ENCODE results near the gene GRID1. TPM values are rescaled to one million over a fixed set of nuclear protein-coding genes. Genes with fewer than 3 reads are reported as not detected.

GRID1 gene
- total and polyA plus RNA-seq, 9 of the 15 experiments (the other 6 are each of a cell fraction or from before 2014, with no cell fraction given): 0.01 to 7.2 (median 1.2) TPM

DNA sequence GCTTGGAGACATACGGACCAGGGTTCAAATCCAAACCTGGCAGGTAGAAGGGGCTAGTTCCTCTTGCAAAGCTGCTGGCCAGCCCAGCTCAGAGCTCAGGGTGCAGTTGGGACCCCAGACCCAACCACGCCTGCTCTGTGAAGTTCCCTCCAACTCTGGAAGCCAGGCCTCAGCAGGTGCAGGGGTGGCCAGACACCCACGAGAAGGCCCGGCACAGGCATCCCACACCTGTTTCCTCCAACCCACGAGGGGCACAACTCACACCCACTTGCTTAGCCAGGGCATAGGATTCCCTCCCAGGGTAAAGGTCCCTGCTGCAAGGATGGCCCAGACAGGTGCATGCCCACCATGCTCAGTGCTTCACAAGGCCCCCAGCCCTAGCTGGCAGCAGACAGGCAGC, 262.4 kb downstream of the GRID1 start:
- Histone ChIP-seq H3K27ac (ENCODE audit: extremely low read depth, low read depth, low read length) (no peak overlapping the region), H3K4me3 (no peak overlapping the region), H3K9ac (ENCODE audit: insufficient read depth in 1 of 2, low read depth in 2 of 2, low read length in 2 of 2) (no peak overlapping the region), H3K79me2 (ENCODE audit: control insufficient read depth, insufficient read depth, low read length) (no peaks in the 10 kb centered on the region), H3K4me1 (replicated peaks in 1 of 2; ENCODE audit: control insufficient read depth in 2 of 2, insufficient read depth in 2 of 2, low read length in 2 of 2) (no peaks in the 10 kb centered on the region), H4K20me1 (replicated peaks; ENCODE audit: control insufficient read depth, insufficient read depth, low read length) (no peaks in the 10 kb centered on the region), H3K27me3 (ENCODE audit: control insufficient read depth in 2 of 2, insufficient read depth in 2 of 2, low read length in 2 of 2) (no peaks in the 10 kb centered on the region), H3K4me2 (ENCODE audit: insufficient read depth, low read length) (no peak overlapping the region), H3K9me3 (replicated peaks; ENCODE audit: control insufficient read depth, insufficient read depth, low read depth, low read length) (no peaks in the 10 kb centered on the region), H2AFZ (ENCODE audit: low read depth, low read length) (no peak overlapping the region), H3K36me3 (ENCODE audit: control insufficient read depth, insufficient read depth, low read length) (no peaks in the 10 kb centered on the region), H3K9me1 (ENCODE audit: control insufficient read depth, insufficient read depth, low read length) (no peaks in the 10 kb centered on the region)
- POLR2A ChIA-PET: no interaction called here
- CTCF ChIA-PET (ENCODE audit: low intra/inter-chr PET ratio): no interaction called here
- no TSS peak for BruUV-seq (replicated peaks)
- FAIRE-seq: no peak
- no peak for ATAC-seq
- in situ Hi-C loops (cut with MboI) (no loop called here), intact Hi-C loops (cut with micrococcal nuclease) (no loop called here)
- WGBS (ENCODE audit: insufficient coverage, low coverage, missing lambda C conversion rate): 0% methylated on average over 5 of the region's 5 CpGs
- DNase-seq (ENCODE audit: extremely low read depth in 1 of 4, low spot score in 3 of 4): no peak
- TF ChIP-seq CBX3 (IDR thresholded peaks at IDR 0.05; ENCODE audit: borderline replicate concordance in 1 of 2, low read length in 2 of 2) (no peak), ZNF707 (CRISPR knock-in tag; conservative IDR thresholded peaks at IDR 0.05) (no peak), ZNF23 (CRISPR knock-in tag; IDR thresholded peaks at IDR 0.05) (no peak), RBM15 (IDR thresholded peaks at IDR 0.05; ENCODE audit: insufficient read depth, low read length) (no peak), GABPB2 (CRISPR knock-in tag; conservative IDR thresholded peaks at IDR 0.05) (no peak), EGR1 (conservative IDR thresholded peaks at IDR 0.05) (no peak), ZNF316 (IDR thresholded peaks at IDR 0.05) (no peak)
- TF ChIP-seq, protein P1, sequence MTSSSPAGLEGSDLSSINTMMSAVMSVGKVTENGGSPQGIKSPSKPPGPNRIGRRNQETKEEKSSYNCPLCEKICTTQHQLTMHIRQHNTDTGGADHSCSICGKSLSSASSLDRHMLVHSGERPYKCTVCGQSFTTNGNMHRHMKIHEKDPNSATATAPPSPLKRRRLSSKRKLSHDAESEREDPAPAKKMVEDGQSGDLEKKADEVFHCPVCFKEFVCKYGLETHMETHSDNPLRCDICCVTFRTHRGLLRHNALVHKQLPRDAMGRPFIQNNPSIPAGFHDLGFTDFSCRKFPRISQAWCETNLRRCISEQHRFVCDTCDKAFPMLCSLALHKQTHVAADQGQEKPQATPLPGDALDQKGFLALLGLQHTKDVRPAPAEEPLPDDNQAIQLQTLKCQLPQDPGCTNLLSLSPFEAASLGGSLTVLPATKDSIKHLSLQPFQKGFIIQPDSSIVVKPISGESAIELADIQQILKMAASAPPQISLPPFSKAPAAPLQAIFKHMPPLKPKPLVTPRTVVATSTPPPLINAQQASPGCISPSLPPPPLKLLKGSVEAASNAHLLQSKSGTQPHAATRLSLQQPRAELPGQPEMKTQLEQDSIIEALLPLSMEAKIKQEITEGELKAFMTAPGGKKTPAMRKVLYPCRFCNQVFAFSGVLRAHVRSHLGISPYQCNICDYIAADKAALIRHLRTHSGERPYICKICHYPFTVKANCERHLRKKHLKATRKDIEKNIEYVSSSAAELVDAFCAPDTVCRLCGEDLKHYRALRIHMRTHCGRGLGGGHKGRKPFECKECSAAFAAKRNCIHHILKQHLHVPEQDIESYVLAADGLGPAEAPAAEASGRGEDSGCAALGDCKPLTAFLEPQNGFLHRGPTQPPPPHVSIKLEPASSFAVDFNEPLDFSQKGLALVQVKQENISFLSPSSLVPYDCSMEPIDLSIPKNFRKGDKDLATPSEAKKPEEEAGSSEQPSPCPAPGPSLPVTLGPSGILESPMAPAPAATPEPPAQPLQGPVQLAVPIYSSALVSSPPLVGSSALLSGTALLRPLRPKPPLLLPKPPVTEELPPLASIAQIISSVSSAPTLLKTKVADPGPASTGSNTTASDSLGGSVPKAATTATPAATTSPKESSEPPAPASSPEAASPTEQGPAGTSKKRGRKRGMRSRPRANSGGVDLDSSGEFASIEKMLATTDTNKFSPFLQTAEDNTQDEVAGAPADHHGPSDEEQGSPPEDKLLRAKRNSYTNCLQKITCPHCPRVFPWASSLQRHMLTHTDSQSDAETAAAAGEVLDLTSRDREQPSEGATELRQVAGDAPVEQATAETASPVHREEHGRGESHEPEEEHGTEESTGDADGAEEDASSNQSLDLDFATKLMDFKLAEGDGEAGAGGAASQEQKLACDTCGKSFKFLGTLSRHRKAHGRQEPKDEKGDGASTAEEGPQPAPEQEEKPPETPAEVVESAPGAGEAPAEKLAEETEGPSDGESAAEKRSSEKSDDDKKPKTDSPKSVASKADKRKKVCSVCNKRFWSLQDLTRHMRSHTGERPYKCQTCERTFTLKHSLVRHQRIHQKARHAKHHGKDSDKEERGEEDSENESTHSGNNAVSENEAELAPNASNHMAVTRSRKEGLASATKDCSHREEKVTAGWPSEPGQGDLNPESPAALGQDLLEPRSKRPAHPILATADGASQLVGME (CRISPR knock-in tag; IDR thresholded peaks at IDR 0.05): no peak
- TF ChIP-seq, protein P2, sequence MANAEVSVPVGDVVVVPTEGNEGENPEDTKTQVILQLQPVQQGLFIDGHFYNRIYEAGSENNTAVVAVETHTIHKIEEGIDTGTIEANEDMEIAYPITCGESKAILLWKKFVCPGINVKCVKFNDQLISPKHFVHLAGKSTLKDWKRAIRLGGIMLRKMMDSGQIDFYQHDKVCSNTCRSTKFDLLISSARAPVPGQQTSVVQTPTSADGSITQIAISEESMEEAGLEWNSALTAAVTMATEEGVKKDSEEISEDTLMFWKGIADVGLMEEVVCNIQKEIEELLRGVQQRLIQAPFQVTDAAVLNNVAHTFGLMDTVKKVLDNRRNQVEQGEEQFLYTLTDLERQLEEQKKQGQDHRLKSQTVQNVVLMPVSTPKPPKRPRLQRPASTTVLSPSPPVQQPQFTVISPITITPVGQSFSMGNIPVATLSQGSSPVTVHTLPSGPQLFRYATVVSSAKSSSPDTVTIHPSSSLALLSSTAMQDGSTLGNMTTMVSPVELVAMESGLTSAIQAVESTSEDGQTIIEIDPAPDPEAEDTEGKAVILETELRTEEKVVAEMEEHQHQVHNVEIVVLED (CRISPR knock-in tag; IDR thresholded peaks at IDR 0.05): no peak
- TF ChIP-seq, protein P3, sequence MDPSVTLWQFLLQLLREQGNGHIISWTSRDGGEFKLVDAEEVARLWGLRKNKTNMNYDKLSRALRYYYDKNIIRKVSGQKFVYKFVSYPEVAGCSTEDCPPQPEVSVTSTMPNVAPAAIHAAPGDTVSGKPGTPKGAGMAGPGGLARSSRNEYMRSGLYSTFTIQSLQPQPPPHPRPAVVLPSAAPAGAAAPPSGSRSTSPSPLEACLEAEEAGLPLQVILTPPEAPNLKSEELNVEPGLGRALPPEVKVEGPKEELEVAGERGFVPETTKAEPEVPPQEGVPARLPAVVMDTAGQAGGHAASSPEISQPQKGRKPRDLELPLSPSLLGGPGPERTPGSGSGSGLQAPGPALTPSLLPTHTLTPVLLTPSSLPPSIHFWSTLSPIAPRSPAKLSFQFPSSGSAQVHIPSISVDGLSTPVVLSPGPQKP (CRISPR knock-in tag; IDR thresholded peaks at IDR 0.05): no peak
- TF ChIP-seq, protein P4, sequence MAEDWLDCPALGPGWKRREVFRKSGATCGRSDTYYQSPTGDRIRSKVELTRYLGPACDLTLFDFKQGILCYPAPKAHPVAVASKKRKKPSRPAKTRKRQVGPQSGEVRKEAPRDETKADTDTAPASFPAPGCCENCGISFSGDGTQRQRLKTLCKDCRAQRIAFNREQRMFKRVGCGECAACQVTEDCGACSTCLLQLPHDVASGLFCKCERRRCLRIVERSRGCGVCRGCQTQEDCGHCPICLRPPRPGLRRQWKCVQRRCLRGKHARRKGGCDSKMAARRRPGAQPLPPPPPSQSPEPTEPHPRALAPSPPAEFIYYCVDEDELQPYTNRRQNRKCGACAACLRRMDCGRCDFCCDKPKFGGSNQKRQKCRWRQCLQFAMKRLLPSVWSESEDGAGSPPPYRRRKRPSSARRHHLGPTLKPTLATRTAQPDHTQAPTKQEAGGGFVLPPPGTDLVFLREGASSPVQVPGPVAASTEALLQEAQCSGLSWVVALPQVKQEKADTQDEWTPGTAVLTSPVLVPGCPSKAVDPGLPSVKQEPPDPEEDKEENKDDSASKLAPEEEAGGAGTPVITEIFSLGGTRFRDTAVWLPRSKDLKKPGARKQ (CRISPR knock-in tag; IDR thresholded peaks at IDR 0.05): no peak
